H9 (cell line): Measurements from ENCODE around the gene TMEM131. TPM values are rescaled to one million over a fixed set of nuclear protein-coding genes. Genes with fewer than 3 reads are reported as not detected.

Experiments used
- DNase-seq: peaks from one replicate; pipeline ENCODE4 v3.0.0-alpha.2; 2017
- H2AFZ ChIP-seq: one replicate; pipeline ENCODE4 v1.6.1; 2013; ENCODE audit warnings: mild to moderate bottlenecking, low read length, control low read depth, moderate library complexity
- H2AK5ac ChIP-seq: 2 replicates; pipeline ENCODE4 v1.6.1; 2013; ENCODE audit warnings: low read length, control low read depth, mixed read lengths; ENCODE audit not compliant: insufficient read length
- H2BK120ac ChIP-seq: one replicate; pipeline ENCODE4 v1.6.1; 2013; ENCODE audit warnings: low read depth, mild to moderate bottlenecking, low read length, control low read depth, inconsistent platforms; ENCODE audit not compliant: poor library complexity, severe bottlenecking
- H2BK12ac ChIP-seq: 2 replicates; pipeline ENCODE4 v1.6.1; 2013; ENCODE audit warnings: low read length, control low read depth, mixed read lengths, low read depth; ENCODE audit not compliant: insufficient read length
- H2BK15ac ChIP-seq: 2 replicates; pipeline ENCODE4 v1.6.1; 2013; ENCODE audit warnings: low read depth, low read length, control low read depth
- H2BK20ac ChIP-seq: one replicate; pipeline ENCODE4 v1.6.1; 2013; ENCODE audit warnings: low read depth, mild to moderate bottlenecking, low read length, control low read depth, inconsistent platforms; ENCODE audit not compliant: poor library complexity, severe bottlenecking
- H2BK5ac ChIP-seq: 2 replicates; pipeline ENCODE4 v1.6.1; 2013; ENCODE audit warnings: low read length, control low read depth, mixed read lengths; ENCODE audit not compliant: insufficient read length
- H3K14ac ChIP-seq: 2 replicates; pipeline ENCODE4 v1.6.1; 2013; ENCODE audit warnings: low read length, control low read depth; ENCODE audit not compliant: insufficient read depth
- H3K18ac ChIP-seq: 2 replicates; pipeline ENCODE4 v1.6.1; 2013; ENCODE audit warnings: low read depth, mild to moderate bottlenecking, mixed read lengths, low read length, control low read depth; ENCODE audit not compliant: insufficient read length
- H3K23ac ChIP-seq: 2 replicates; pipeline ENCODE4 v1.6.1; 2013; ENCODE audit warnings: low read length, control low read depth, mixed read lengths, low read depth; ENCODE audit not compliant: insufficient read length
- H3K23me2 ChIP-seq: 2 replicates; pipeline ENCODE4 v1.6.1; 2013; ENCODE audit warnings: low read depth, mild to moderate bottlenecking, mixed read lengths, low read length, control low read depth; ENCODE audit not compliant: insufficient read length, poor library complexity, severe bottlenecking
- H3K27ac ChIP-seq: 2 replicates; pipeline ENCODE4 v1.5.1; 2013; ENCODE audit warnings: low read length, control low read depth, mixed read lengths, low read depth; ENCODE audit not compliant: insufficient read length
- H3K27me3 ChIP-seq: 2 replicates; pipeline ENCODE4 v1.6.1; 2013; ENCODE audit warnings: low read length, control low read depth, inconsistent platforms; ENCODE audit not compliant: insufficient read depth
- H3K4ac ChIP-seq: 2 replicates; pipeline ENCODE4 v1.6.1; 2013; ENCODE audit warnings: low read depth, mild to moderate bottlenecking, control low read depth, inconsistent platforms, low read length, moderate library complexity
- H3K4me1 ChIP-seq: 2 replicates; pipeline ENCODE4 v1.6.1; 2013; ENCODE audit warnings: low read length, control low read depth, inconsistent platforms; ENCODE audit not compliant: insufficient read depth
- H3K4me2 ChIP-seq: 2 replicates; pipeline ENCODE4 v1.6.1; 2013; ENCODE audit warnings: low read length, control low read depth, mixed read lengths; ENCODE audit not compliant: insufficient read length, insufficient read depth
- H3K56ac ChIP-seq: 2 replicates; pipeline ENCODE4 v1.6.1; 2013; ENCODE audit warnings: low read depth, mild to moderate bottlenecking, mixed read lengths, low read length, control low read depth; ENCODE audit not compliant: insufficient read length
- H3K79me1 ChIP-seq: 2 replicates; pipeline ENCODE4 v1.6.1; 2013; ENCODE audit warnings: low read depth, mild to moderate bottlenecking, moderate library complexity, low read length, control low read depth, inconsistent platforms; ENCODE audit not compliant: insufficient read depth, poor library complexity, severe bottlenecking
- H3K79me2 ChIP-seq: 2 replicates; pipeline ENCODE4 v1.6.1; 2013; ENCODE audit warnings: low read length, control low read depth, inconsistent platforms; ENCODE audit not compliant: insufficient read depth
- H3K9ac ChIP-seq: 2 replicates; pipeline ENCODE4 v1.6.1; 2013; ENCODE audit warnings: low read length, control low read depth, mixed read lengths; ENCODE audit not compliant: insufficient read length; ENCODE audit errors: extremely low read depth
- H3K9me3 ChIP-seq: one replicate; pipeline ENCODE4 v1.6.1; 2013; ENCODE audit warnings: low read depth, low read length, inconsistent platforms; ENCODE audit not compliant: control insufficient read depth
- H3T11ph ChIP-seq: one replicate; pipeline ENCODE4 v1.6.1; 2013; ENCODE audit warnings: mild to moderate bottlenecking, low read length, control low read depth, inconsistent platforms
- H4K20me1 ChIP-seq: one replicate; pipeline ENCODE4 v1.6.1; 2013; ENCODE audit not compliant: control insufficient read depth, insufficient read length, insufficient read depth
- H4K5ac ChIP-seq: 2 replicates; pipeline ENCODE4 v1.6.1; 2013; ENCODE audit warnings: low read depth, mild to moderate bottlenecking, mixed read lengths, low read length, control low read depth; ENCODE audit not compliant: insufficient read length
- H4K8ac ChIP-seq: replicated peaks from 2 replicates; pipeline ENCODE4 v1.6.1; 2013; ENCODE audit warnings: low read length, control low read depth, mixed read lengths, low read depth; ENCODE audit not compliant: insufficient read length
- H4K91ac ChIP-seq: 2 replicates; pipeline ENCODE4 v1.6.1; 2013; ENCODE audit warnings: low read depth, mild to moderate bottlenecking, moderate library complexity, mixed read lengths, low read length, control low read depth; ENCODE audit not compliant: insufficient read length
- H3K27ac Mint-ChIP-seq, 3 experiments: 2 replicates in 2 of 3; 3 replicates in 1 of 3; pipeline ENCODE4 v1.8.0; 2020 to 2021; ENCODE audit warnings: mixed read lengths in 3 of 3, mild to moderate bottlenecking in 1 of 3, moderate library complexity in 1 of 3
- H3K27me3 Mint-ChIP-seq: 2 replicates; pipeline ENCODE4 v1.8.0; 2021; ENCODE audit warnings: low read depth, mild to moderate bottlenecking, moderate library complexity, mixed read lengths
- H3K36me3 Mint-ChIP-seq, 3 experiments: 2 replicates in 2 of 3; 3 replicates in 1 of 3; pipeline ENCODE4 v1.8.0; 2020 to 2021; ENCODE audit warnings: low read depth in 3 of 3, mixed read lengths in 3 of 3; ENCODE audit not compliant: insufficient read depth in 1 of 3
- H3K4me1 Mint-ChIP-seq, 2 experiments: 2 replicates each; pipeline ENCODE4 v1.8.0; 2020; ENCODE audit warnings: mixed read lengths in 2 of 2
- H3K4me3 Mint-ChIP-seq, 2 experiments: 2 replicates in 1 of 2; 3 replicates in 1 of 2; pipeline ENCODE4 v1.8.0; 2020 to 2021; ENCODE audit warnings: mild to moderate bottlenecking in 2 of 2, mixed read lengths in 2 of 2, moderate library complexity in 1 of 2
- H3K9me3 Mint-ChIP-seq, 2 experiments: 2 replicates in 1 of 2; 3 replicates in 1 of 2; pipeline ENCODE4 v1.8.0; 2020; ENCODE audit warnings: mild to moderate bottlenecking in 2 of 2, mixed read lengths in 2 of 2, moderate library complexity in 1 of 2
- CTCF ChIP-seq: fragments of 200-600 bp; sonication (generic); conservative IDR thresholded peaks from 3 replicates; pipeline ENCODE4 v1.8.0; 2021; ENCODE audit warnings: antibody characterized with exemption, mild to moderate bottlenecking
- WGBS: extraction: QIAGEN DNeasy Blood & Tissue Kit; methylation state at CpG from one replicate; pipeline ENCODE4 v1.1.7; 2013; ENCODE audit warnings: missing lambda C conversion rate, low lambda C conversion rate, mixed read lengths; ENCODE audit not compliant: insufficient read length; ENCODE audit errors: extremely low coverage; 5-methylcytosine and 5-hydroxymethylcytosine counted together
- total RNA-seq: library from RNA; stranded (reverse); gene quantifications from 2 replicates; pipeline ENCODE4 v1.2.1, GENCODE V29; 2021

The TMEM131 gene
- total RNA-seq, 1 experiment from 2014 or later = 20.9 TPM

DNA sequence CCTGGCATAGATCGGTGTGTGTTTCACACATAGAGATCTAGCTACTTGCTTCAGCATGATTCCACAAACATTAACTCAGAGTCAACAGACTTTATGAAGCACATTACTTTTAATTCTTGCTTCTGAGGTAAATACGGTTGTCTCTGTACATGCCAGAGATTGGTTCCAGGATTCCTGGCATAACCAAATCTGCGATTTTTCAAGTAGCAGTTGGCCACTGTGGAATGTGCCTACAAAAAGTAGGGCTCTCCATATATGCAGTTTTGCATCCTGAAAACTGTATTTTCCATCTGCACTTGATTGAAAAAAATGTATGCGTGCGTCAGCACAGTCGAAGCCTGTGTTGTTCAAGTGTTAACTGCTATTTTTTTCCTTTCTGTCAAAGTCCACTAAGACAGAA, 197.3 kb downstream of the TMEM131 start:
- H2BK120ac ChIP-seq = no peak overlapping the region
- no peaks in the 10 kb centered on the region for H3K23me2 ChIP-seq
- H3K56ac ChIP-seq = no peak overlapping the region
- Mint-ChIP-seq H3K27ac (no peak overlapping the region), H3K27me3 (no peaks in the 10 kb centered on the region), H3K9me3 (no peaks in the 10 kb centered on the region), H3K36me3 (peaks cover under 1 to 14% (median 13%) of the 10 kb centered on the region in 3 experiments; a peak in 5 of 7 replicates), H3K4me3 (no peak overlapping the region), H3K4me1 (no peaks in the 10 kb centered on the region)
- H4K8ac ChIP-seq = no peak overlapping the region
- H3K18ac ChIP-seq = no peak overlapping the region
- no peak overlapping the region for H3T11ph ChIP-seq
- no peak overlapping the region for H2BK15ac ChIP-seq
- no peaks in the 10 kb centered on the region for H3K79me1 ChIP-seq
- no peaks in the 10 kb centered on the region for H3K9me3 ChIP-seq
- H2BK5ac ChIP-seq = no peak overlapping the region
- H4K5ac ChIP-seq = no peak overlapping the region
- WGBS = no CpG with 5 or more reads among the region's 6 CpGs
- no peak overlapping the region for H3K9ac ChIP-seq
- H3K79me2 ChIP-seq = no peaks in the 10 kb centered on the region
- H3K4ac ChIP-seq = no peak overlapping the region
- no peak overlapping the region for H3K27ac ChIP-seq
- H3K27me3 ChIP-seq = no peaks in the 10 kb centered on the region
- no peak overlapping the region for H3K23ac ChIP-seq
- H2BK12ac ChIP-seq = no peak overlapping the region
- H2BK20ac ChIP-seq = no peak overlapping the region
- H4K91ac ChIP-seq = no peak overlapping the region
- H3K14ac ChIP-seq = no peak overlapping the region
- H3K4me1 ChIP-seq = no peaks in the 10 kb centered on the region
- no peak for TF ChIP-seq CTCF
- H2AFZ ChIP-seq = no peak overlapping the region
- no peaks in the 10 kb centered on the region for H4K20me1 ChIP-seq
- DNase-seq = no peak
- no peak overlapping the region for H3K4me2 ChIP-seq
- no peak overlapping the region for H2AK5ac ChIP-seq
